HG03064 (cell line): ENCODE measurements around the gene POP4.

ENCODE experiments used
- ATAC-seq: cut with Tn5 transposase; IDR thresholded peaks from one replicate; pipeline ENCODE4 v1.9.1; 2021; ENCODE audit warnings: low read depth; ENCODE audit not compliant: unreplicated experiment

The POP4 gene

GRCh38 chr19:29576761-29577648 is 29.1 kb upstream of the POP4 start:
- no peak for ATAC-seq

DNA sequence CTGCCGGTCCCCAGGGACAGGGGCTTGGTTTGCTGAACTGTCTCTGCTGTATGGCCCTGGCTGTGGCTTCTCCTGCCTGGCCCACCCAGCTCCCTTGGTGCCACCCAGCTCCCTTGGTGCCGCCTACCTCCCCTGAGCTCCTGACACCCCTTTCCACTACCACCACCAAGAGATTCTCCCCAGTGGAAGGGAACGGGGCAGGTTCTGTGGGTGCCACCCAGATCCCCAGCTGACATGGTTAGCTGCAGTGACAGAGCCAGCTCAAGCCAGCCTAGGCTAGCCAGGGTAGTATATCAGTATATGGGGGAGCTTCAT is 28.5 kb upstream of the POP4 start:
- no peak for ATAC-seq

DNA sequence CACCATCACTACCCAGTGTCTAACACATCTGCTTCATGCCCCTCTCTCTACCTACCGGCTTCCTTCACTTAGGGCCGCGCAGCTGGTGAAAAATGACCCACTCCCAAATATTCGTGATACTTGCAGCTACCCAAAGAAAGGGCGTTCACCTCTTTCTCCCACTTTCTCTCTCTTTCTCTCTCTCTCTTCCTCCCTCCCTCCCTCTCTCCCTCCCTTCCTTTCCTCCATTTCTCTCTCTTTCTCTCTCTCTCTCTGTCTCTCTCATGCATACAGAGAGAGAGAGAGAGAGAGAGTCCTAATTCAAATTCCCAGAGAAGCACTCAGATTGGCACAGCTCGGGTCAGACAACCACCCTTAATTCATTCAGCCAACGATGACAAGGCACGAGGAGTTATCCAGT is 27.7 kb upstream of the POP4 start:
- ATAC-seq: no peak

- no peak for ATAC-seq
Measured at GRCh38 chr19:29579308-29579910, 26.7 kb upstream of the POP4 start.

DNA sequence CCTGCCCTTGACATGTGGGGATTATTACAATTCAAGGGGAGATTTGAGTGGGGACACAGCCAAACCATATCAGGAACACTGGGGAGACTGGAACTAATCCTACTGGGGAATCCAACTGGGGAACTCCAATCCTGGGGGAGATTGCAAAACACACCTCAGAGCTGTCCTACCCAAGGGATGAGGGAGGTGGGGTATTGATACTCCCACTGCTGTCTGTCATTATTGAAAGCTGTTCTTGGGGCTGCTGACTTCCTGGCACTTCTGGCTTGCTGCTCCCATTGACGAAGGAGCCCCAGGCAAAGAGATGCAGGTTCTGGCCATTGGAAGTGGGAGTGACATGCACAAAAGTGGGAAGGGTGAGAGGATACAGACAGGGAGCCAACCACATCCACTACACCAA is 24.7 kb upstream of the POP4 start:
- ATAC-seq: no peak

DNA sequence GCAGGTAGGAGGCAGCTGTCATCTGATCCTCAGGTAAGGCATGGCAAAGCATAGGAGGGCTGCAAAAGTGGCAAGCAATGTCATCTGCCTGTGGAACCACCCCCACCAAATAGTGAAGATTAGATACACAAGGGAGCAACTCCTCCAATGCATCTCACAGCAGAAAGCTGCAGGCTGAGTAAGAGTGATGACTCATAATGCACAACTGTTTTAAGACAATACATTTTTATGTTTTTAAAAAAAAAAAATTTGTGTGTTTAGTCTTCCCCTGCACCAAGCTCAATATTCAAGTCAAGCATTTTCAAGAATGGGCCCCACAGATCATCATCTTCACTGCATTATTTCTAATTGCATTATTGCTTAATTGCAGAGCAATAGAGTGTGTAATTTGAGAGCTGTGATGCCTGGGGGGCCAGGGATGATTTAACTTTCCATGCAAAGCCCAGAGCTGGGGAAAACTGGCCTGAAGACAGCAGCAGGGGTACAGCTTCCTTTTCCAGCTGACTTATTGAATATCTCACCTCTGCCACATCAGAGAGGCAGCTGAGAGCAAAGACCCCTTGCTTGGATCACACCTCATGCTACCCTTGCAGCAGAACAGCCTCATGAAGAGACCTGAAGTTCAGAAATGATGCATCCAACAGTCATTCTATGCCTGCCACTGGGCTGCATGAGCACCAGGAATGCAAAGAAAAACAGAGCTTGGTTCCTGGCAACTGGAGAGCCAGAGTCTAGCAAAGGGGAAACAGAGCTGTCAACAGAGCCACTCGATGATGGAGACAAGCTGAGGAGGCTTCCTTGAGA is 22.7 kb upstream of the POP4 start:
- no peak for ATAC-seq

GRCh38 chr19:29586401-29586800 is 19.7 kb upstream of the POP4 start:
- no peak for ATAC-seq

- no peak for ATAC-seq
Measured at GRCh38 chr19:29587059-29587458, 19.0 kb upstream of the POP4 start.

GRCh38 chr19:29587518-29587986 is 18.5 kb upstream of the POP4 start:
- no peak for ATAC-seq

GRCh38 chr19:29588095-29588494 is 18.0 kb upstream of the POP4 start:
- ATAC-seq: no peak

DNA sequence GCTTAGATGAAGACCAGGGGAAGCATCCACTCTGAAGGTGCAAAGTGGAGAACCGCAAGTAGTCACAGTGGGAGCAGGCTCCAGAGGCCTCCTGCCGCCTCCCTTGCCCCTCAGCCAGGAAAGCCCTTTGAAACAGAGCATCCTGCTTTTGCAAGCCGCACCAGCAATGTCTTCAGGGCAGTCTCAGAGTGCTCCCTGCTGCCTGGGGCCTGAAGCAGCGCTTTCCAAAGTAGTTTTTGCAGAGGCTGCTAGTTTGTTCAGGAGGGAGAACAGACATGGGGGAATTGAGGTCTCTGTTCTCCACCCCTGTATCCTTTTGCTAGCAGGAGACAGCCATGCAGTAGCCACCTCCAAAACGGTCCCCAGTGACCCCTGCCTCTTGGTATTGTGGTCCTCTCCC is 15.8 kb upstream of the POP4 start:
- ATAC-seq: no peak

- ATAC-seq: no peak
Measured at GRCh38 chr19:29591670-29592069, 14.4 kb upstream of the POP4 start.

GRCh38 chr19:29593869-29594268 is 12.2 kb upstream of the POP4 start:
- no peak for ATAC-seq

DNA sequence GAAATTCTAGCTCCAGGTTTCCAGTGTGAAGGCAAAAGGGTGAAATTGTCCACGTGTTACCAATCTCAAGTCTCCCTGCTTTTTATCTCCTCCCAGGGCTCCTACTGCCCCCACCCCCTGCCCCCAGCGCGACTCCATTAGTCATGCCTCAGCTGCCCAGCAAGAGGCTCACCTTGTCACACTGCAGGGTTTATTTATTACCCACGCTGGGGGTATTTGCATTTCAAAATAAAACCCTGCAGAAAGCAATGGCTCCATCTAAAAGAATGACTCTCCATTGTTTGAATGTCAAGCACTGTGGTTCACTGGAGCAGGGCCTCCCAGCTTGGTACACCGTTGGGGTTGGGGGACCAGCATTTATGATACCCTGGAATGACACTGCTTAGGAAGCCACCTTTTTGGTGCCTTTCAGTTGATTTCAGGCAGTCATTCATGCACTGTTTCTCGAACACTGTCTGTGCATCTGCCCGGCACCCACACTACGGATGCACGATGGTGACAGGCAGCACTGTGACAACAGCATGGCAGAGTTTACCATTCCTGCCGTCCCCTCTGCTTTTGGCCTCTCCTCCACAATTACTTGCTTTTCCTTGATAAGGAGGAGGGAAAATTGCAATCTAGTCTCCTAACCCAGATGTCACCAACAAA is 9.9 kb upstream of the POP4 start:
- ATAC-seq: no peak

- ATAC-seq: no peak
Measured at GRCh38 chr19:29596885-29597525, 9.1 kb upstream of the POP4 start.

GRCh38 chr19:29598036-29598435 is 8.0 kb upstream of the POP4 start:
- ATAC-seq: no peak

DNA sequence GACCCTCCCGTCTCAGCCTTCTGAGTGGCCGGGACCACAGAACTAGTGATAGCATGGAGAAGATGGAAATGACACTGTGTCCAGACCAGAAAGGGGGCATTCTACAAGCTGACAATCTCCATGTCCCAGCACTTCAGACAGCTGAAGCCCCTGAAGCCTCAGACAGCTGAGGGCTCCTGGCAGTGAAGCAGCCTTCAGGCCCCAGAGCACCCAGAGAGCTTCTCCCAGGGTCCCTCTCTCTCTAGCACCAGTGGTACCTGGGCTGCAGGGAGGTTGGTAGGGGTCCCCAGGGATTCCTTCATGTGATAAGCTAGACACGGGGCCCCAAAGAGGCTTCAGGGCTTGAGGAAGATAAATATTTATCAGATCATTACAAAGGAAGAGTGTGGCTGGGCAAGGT is 7.6 kb upstream of the POP4 start:
- no peak for ATAC-seq

DNA sequence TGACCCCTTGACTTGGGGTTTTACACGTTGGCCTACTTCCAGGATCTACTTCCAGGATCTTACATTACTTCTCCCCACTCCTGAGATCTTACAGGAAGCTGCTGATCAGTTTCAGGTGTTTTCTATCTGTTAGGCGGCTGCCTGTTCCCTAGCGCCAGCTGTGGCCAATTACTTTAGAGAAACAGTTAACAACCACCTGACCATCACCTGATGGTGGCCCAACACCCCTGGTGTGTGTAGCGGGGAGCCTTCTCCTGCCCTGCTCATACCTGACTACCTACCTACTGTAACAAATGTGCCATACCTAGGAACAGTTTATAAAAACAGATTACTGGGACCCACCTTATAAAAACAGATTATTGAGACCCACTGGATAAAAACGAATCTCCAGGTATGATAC is 2.8 kb upstream of the POP4 start:
- ATAC-seq: no peak

- no peak for ATAC-seq
Measured at GRCh38 chr19:29606420-29606747, 301 bp downstream of the POP4 start.

DNA sequence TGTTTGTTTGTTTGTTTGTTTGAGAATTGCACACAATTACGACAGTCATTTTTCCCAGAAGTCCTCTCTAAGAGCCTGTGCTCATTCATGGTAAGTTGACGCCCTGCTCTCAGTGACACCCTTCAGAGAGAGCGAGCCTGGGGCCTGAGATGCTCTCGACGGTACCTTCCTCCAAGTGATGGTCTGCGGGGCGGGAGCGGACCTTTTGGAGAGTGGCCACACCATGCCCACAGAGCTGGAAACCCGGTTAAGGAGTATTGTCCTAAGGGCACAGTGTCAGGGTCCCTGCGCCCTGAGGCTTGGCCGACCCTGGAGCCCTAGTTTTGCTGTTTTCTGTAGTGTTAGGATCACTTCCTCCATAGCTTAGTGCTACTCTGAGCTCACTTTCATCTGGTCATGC is 3.6 kb downstream of the POP4 start:
- ATAC-seq: no peak

- ATAC-seq: no peak
Measured at GRCh38 chr19:29610213-29610573, 4.1 kb downstream of the POP4 start.
